ENCODE results near the gene HIGD1B. TPM values are rescaled to one million over a fixed set of nuclear protein-coding genes. Genes with fewer than 3 reads are reported as not detected.
"Not testable (repeated sequence)": the region's sequence is repeated elsewhere in the genome, so short reads cannot be mapped to it uniquely, and the experiment has no call there.

HIGD1B gene
- total and polyA plus RNA-seq, 12 donors: 0.50 to 7.1 (median 1.8) TPM; not detected in 8

DNA sequence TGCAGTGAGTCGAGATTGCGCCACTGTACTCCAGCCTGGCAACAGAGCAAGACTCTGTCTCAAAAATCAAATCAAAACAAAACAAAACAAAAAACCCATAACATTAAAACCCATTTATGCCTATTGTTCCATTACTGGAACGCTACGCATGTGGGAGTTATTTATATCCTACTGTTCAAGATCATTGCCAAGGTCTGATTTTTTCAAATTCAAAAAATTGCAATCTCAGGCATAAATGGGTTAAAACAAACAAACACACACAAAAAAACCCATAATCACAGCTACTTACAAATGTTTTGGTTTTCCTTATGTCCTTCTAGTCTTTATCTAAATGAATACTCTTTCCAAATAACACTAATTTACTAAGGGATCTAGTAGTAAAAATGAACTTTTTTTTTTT is 35.4 kb upstream of the HIGD1B start:
- WGBS, 4 donors: 68 to 79% (median 73%) methylated on average over 4 of the region's 4 CpGs
- H3K27ac ChIP-seq: no peak overlapping the region

DNA sequence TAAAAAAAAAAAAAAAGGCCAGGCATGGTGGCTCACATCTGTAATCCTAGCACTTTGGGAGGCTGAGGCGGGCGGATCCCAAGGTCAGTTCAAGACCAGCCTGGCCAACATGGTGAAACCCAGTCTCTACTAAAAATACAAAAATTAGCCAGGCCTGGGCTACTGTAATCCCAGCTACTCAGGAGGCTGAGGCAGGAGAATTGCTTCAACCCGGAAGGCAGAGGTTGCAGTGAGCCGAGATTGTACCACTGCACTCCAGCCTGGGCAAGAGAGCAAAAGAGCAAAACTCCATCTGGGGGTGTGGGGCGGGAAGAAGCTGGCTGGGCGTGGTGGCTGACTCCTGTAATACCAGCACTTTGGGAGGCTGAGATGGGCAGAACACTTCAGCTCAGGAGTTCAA is 29.2 kb upstream of the HIGD1B start:
- H3K27ac ChIP-seq; H3K9me3 ChIP-seq (replicated peaks in 1 of 3); DNase-seq; H3K36me3 ChIP-seq (replicated peaks in 1 of 2); intact Hi-C loops (cut with DNase I); H3K4me1 ChIP-seq (replicated peaks in 1 of 2); H3K4me3 ChIP-seq: not testable (repeated sequence)
- 75 to 87% (median 81%) methylated on average over 6 of the region's 6 CpGs for WGBS, 4 donors
- H3K27me3 ChIP-seq: peaks cover 17% of the 10 kb centered on the region

More for the DNA sequence above, 35.4 kb upstream of the HIGD1B start:
- Histone ChIP-seq H3K9me3 (replicated peaks in 1 of 3) (no peaks in the 10 kb centered on the region), H3K4me1 (replicated peaks in 1 of 2) (no peaks in the 10 kb centered on the region), H3K27me3 (no peaks in the 10 kb centered on the region), H3K36me3 (replicated peaks in 1 of 2) (no peaks in the 10 kb centered on the region), H3K4me3 (no peak overlapping the region)
- TF ChIP-seq, protein P1, sequence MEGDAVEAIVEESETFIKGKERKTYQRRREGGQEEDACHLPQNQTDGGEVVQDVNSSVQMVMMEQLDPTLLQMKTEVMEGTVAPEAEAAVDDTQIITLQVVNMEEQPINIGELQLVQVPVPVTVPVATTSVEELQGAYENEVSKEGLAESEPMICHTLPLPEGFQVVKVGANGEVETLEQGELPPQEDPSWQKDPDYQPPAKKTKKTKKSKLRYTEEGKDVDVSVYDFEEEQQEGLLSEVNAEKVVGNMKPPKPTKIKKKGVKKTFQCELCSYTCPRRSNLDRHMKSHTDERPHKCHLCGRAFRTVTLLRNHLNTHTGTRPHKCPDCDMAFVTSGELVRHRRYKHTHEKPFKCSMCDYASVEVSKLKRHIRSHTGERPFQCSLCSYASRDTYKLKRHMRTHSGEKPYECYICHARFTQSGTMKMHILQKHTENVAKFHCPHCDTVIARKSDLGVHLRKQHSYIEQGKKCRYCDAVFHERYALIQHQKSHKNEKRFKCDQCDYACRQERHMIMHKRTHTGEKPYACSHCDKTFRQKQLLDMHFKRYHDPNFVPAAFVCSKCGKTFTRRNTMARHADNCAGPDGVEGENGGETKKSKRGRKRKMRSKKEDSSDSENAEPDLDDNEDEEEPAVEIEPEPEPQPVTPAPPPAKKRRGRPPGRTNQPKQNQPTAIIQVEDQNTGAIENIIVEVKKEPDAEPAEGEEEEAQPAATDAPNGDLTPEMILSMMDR (IDR thresholded peaks at IDR 0.05): no peak
- TF ChIP-seq POLR2A (IDR thresholded peaks at IDR 0.05): no peak
- no peak for DNase-seq
- intact Hi-C loops (cut with DNase I): no loop called here

- Histone ChIP-seq H3K4me1 (replicated peaks in 1 of 2) (no peaks in the 10 kb centered on the region), H3K36me3 (replicated peaks in 1 of 2) (no peaks in the 10 kb centered on the region), H3K27me3 (peaks cover 24% of the 10 kb centered on the region), H3K9me3 (replicated peaks in 1 of 3) (no peaks in the 10 kb centered on the region), H3K4me3 (no peak overlapping the region), H3K27ac (no peak overlapping the region)
- DNase-seq: no peak
- intact Hi-C loops (cut with DNase I): no loop called here
- TF ChIP-seq, protein P1 (IDR thresholded peaks at IDR 0.05): no peak
- no peak for TF ChIP-seq POLR2A (IDR thresholded peaks at IDR 0.05)
- WGBS, 4 donors: 43 to 58% (median 52%) methylated on average over 7 of the region's 7 CpGs
Measured at GRCh38 chr17:44820631-44821212, 27.0 kb upstream of the HIGD1B start.

GRCh38 chr17:44825236-44825635 is 22.4 kb upstream of the HIGD1B start:
- H3K36me3 ChIP-seq (replicated peaks in 1 of 2); DNase-seq; H3K9me3 ChIP-seq (replicated peaks in 1 of 3); intact Hi-C loops (cut with DNase I); H3K27ac ChIP-seq; H3K4me3 ChIP-seq: not testable (repeated sequence)
- Histone ChIP-seq H3K4me1 (replicated peaks in 1 of 2) (peaks cover 10 to 13% of the 10 kb centered on the region in 2 donors), H3K27me3 (peaks cover 46% of the 10 kb centered on the region)
- WGBS, 4 donors: 91 to 96% (median 95%) methylated on average over 9 of the region's 9 CpGs

- H3K36me3 ChIP-seq (replicated peaks in 1 of 2): no peaks in the 10 kb centered on the region
- H3K9me3 ChIP-seq (replicated peaks in 1 of 3): no peaks in the 10 kb centered on the region
- H3K27ac ChIP-seq: no peak overlapping the region
- WGBS, 4 donors: 90 to 92% (median 91%) methylated on average over 15 of the region's 15 CpGs
- TF ChIP-seq, protein P1 (IDR thresholded peaks at IDR 0.05): no peak
- no peak for TF ChIP-seq POLR2A (IDR thresholded peaks at IDR 0.05)
- H3K4me3 ChIP-seq: no peak overlapping the region
- intact Hi-C loops (cut with DNase I): no loop called here
- H3K4me1 ChIP-seq (replicated peaks in 1 of 2): peaks cover 10 to 17% of the 10 kb centered on the region in 2 donors
- H3K27me3 ChIP-seq: peaks cover 56% of the 10 kb centered on the region
- DNase-seq: no peak
Measured at GRCh38 chr17:44826123-44826790, 21.4 kb upstream of the HIGD1B start.

Data from adrenal gland (tissue), 12 donors.